B cell (primary cell): ENCODE data around the gene HAGH.

Experiments used
- EZH2 ChIP-seq: IDR thresholded peaks from 2 replicates; pipeline ENCODE4 v1.6.1; 2012; ENCODE audit warnings: borderline replicate concordance, low read depth, mild to moderate bottlenecking, moderate library complexity, low read length; ENCODE audit not compliant: insufficient read depth, poor library complexity, severe bottlenecking
- TF ChIP-seq, protein P1 (sequence below): fragments of 200-600 bp; IDR thresholded peaks from one replicate; pipeline ENCODE4 v1.8.0; 2022; ENCODE audit warnings: antibody characterized with exemption, mild to moderate bottlenecking

- TF ChIP-seq, protein P1, sequence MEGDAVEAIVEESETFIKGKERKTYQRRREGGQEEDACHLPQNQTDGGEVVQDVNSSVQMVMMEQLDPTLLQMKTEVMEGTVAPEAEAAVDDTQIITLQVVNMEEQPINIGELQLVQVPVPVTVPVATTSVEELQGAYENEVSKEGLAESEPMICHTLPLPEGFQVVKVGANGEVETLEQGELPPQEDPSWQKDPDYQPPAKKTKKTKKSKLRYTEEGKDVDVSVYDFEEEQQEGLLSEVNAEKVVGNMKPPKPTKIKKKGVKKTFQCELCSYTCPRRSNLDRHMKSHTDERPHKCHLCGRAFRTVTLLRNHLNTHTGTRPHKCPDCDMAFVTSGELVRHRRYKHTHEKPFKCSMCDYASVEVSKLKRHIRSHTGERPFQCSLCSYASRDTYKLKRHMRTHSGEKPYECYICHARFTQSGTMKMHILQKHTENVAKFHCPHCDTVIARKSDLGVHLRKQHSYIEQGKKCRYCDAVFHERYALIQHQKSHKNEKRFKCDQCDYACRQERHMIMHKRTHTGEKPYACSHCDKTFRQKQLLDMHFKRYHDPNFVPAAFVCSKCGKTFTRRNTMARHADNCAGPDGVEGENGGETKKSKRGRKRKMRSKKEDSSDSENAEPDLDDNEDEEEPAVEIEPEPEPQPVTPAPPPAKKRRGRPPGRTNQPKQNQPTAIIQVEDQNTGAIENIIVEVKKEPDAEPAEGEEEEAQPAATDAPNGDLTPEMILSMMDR: no peak
- TF ChIP-seq EZH2: no peak
These were observed 35.9 kb downstream of the HAGH start for GRCh38 chr16:1790611-1791255.
